Measurements from ENCODE around the gene CCDC144A. TPM values are rescaled to one million over a fixed set of nuclear protein-coding genes. Genes with fewer than 3 reads are reported as not detected.
"Not testable (repeated sequence)": the region's sequence is repeated elsewhere in the genome, so short reads cannot be mapped to it uniquely, and the experiment has no call there.

Gene CCDC144A
- total RNA-seq: 2.6 and 7.2 TPM in 2 replicates

GRCh38 chr17:16689731-16690281, at the start of gene CCDC144A:
TSS of gene CCDC144A (plus strand) at chr17:16690241. CDS start at chr17:16690401, 160 bp downstream.
- not testable (repeated sequence) for DNase-seq (ENCODE audit: low read depth, low spot score)

- no peak for DNase-seq (ENCODE audit: low read depth, low spot score)
These were observed 40.5 kb upstream of the CCDC144A start for GRCh38 chr17:16649585-16649984.

GRCh38 chr17:16652252-16652651, 37.8 kb upstream of the CCDC144A start:
- no peak for DNase-seq (ENCODE audit: low read depth, low spot score)

- no peak for DNase-seq (ENCODE audit: low read depth, low spot score)
These were observed 37.1 kb upstream of the CCDC144A start for GRCh38 chr17:16652847-16653366.

GRCh38 chr17:16653367-16654041, 36.5 kb upstream of the CCDC144A start, which contains the start of gene ZNF624:
TSS of gene ZNF624 (minus strand) at chr17:16653850.
- peak; percentile 61 for DNase-seq (ENCODE audit: low read depth, low spot score)

GRCh38 chr17:16661217-16661616, 28.8 kb upstream of the CCDC144A start:
- DNase-seq (ENCODE audit: low read depth, low spot score): no peak

GRCh38 chr17:16662936-16663335, 27.1 kb upstream of the CCDC144A start:
- DNase-seq (ENCODE audit: low read depth, low spot score): no peak

GRCh38 chr17:16666553-16666906, 23.5 kb upstream of the CCDC144A start:
- not testable (repeated sequence) for DNase-seq (ENCODE audit: low read depth, low spot score)

- DNase-seq (ENCODE audit: low read depth, low spot score): not testable (repeated sequence)
These were observed 23.0 kb upstream of the CCDC144A start for GRCh38 chr17:16666907-16667636.

GRCh38 chr17:16676676-16677268, 13.3 kb upstream of the CCDC144A start:
- no peak for DNase-seq (ENCODE audit: low read depth, low spot score)

GRCh38 chr17:16683290-16684138, 6.5 kb upstream of the CCDC144A start:
- not testable (repeated sequence) for DNase-seq (ENCODE audit: low read depth, low spot score)

- not testable (repeated sequence) for DNase-seq (ENCODE audit: low read depth, low spot score)
These were observed 4.0 kb upstream of the CCDC144A start for GRCh38 chr17:16686019-16686418.

- DNase-seq (ENCODE audit: low read depth, low spot score): not testable (repeated sequence)
These were observed 2.9 kb upstream of the CCDC144A start for GRCh38 chr17:16687151-16687550.

- not testable (repeated sequence) for DNase-seq (ENCODE audit: low read depth, low spot score)
These were observed 406 bp downstream of the CCDC144A start for GRCh38 chr17:16690447-16690846.

GRCh38 chr17:16697603-16698002, 7.6 kb downstream of the CCDC144A start:
- DNase-seq (ENCODE audit: low read depth, low spot score): not testable (repeated sequence)

GRCh38 chr17:16745492-16746203, 55.6 kb downstream of the CCDC144A start:
- DNase-seq (ENCODE audit: low read depth, low spot score): not testable (repeated sequence)

- not testable (repeated sequence) for DNase-seq (ENCODE audit: low read depth, low spot score)
These were observed 56.5 kb downstream of the CCDC144A start for GRCh38 chr17:16746571-16746970.

GRCh38 chr17:16750515-16750914, 60.5 kb downstream of the CCDC144A start:
- DNase-seq (ENCODE audit: low read depth, low spot score): not testable (repeated sequence)

- not testable (repeated sequence) for DNase-seq (ENCODE audit: low read depth, low spot score)
These were observed 61.3 kb downstream of the CCDC144A start for GRCh38 chr17:16751224-16751923.

- not testable (repeated sequence) for DNase-seq (ENCODE audit: low read depth, low spot score)
These were observed 61.9 kb downstream of the CCDC144A start for GRCh38 chr17:16751924-16752287.

Data from pulmonary artery endothelial cell (primary cell).